H1 (cell line): ENCODE results near the gene PPIH. TPM values are rescaled to one million over a fixed set of nuclear protein-coding genes. Genes with fewer than 3 reads are reported as not detected.

Experiments used
- CTCF ChIA-PET: fragments of 300-600 bp; sonication (Branson Sonifier 250); formaldehyde crosslinking; loops from one replicate; lab custom pipeline; 2021; ENCODE audit not compliant: partially characterized antibody; lab: Charles Lee
- POLR2A ChIA-PET: fragments of 300-600 bp; sonication (Branson Sonifier 250); formaldehyde crosslinking; loops from one replicate; lab custom pipeline; 2021; ENCODE audit warnings: inconsistent platforms; ENCODE audit not compliant: partially characterized antibody; lab: Charles Lee
- DNase-seq, 2 experiments: peaks; one replicate each; pipeline versions ENCODE4 v3.0.0 to v3.0.0-alpha.2; 2010 to 2022; ENCODE audit warnings: low spot score in 2 of 2, low read depth in 1 of 2, mixed read lengths in 1 of 2
- FAIRE-seq: peaks from 2 replicates; lab custom pipeline; 2011; peaks lifted over from hg19 to GRCh38; lab: Jason Lieb, UNC
- H2AFZ ChIP-seq: 2 replicates; pipeline ENCODE4 v1.8.1; 2012; ENCODE audit warnings: low read length, inconsistent platforms
- H2AK5ac ChIP-seq: 2 replicates; pipeline ENCODE4 v1.6.1; 2013; ENCODE audit warnings: low read depth, low read length
- H2BK120ac ChIP-seq: replicated peaks from 2 replicates; pipeline ENCODE3; 2013; ENCODE audit warnings: low read depth, low read length, inconsistent platforms
- H2BK12ac ChIP-seq: 2 replicates; pipeline ENCODE4 v1.6.1; 2013; ENCODE audit warnings: low read depth, low read length
- H2BK15ac ChIP-seq: 2 replicates; pipeline ENCODE4 v1.6.1; 2013; ENCODE audit warnings: low read length
- H2BK20ac ChIP-seq: 2 replicates; pipeline ENCODE4 v1.6.1; 2013; ENCODE audit warnings: low read length
- H2BK5ac ChIP-seq: 2 replicates; pipeline ENCODE4 v1.6.1; 2013; ENCODE audit warnings: low read depth, low read length
- H3K14ac ChIP-seq: 2 replicates; pipeline ENCODE4 v1.6.1; 2013; ENCODE audit warnings: inconsistent platforms; ENCODE audit not compliant: insufficient read length
- H3K18ac ChIP-seq: 2 replicates; pipeline ENCODE4 v1.6.1; 2013; ENCODE audit warnings: low read length; ENCODE audit errors: extremely low read depth
- H3K23ac ChIP-seq: 2 replicates; pipeline ENCODE4 v1.6.1; 2013; ENCODE audit warnings: inconsistent platforms; ENCODE audit not compliant: insufficient read length
- H3K23me2 ChIP-seq: 2 replicates; pipeline ENCODE4 v1.6.1; 2013; ENCODE audit warnings: low read depth, low read length
- H3K27ac ChIP-seq: 2 replicates; pipeline ENCODE4 v1.6.1; 2011; ENCODE audit warnings: low read depth, low read length, inconsistent platforms
- H3K27me3 ChIP-seq, 4 experiments: replicated peaks in 1 of 4; 1 replicate in 1 of 4; 2 replicates in 3 of 4; pipeline versions ENCODE4 v1.6.1 to v1.8.1; 2011 to 2013; ENCODE audit warnings: low read length in 3 of 4, mild to moderate bottlenecking in 3 of 4, inconsistent platforms in 2 of 4, mixed read lengths in 2 of 4, moderate library complexity in 1 of 4; ENCODE audit not compliant: control insufficient read depth in 3 of 4, insufficient read depth in 3 of 4; ENCODE audit errors: extremely low read depth in 1 of 4
- H3K36me3 ChIP-seq, 4 experiments: 2 replicates each; pipeline versions ENCODE4 v1.6.1 to v1.8.1; 2011 to 2013; ENCODE audit warnings: mild to moderate bottlenecking in 4 of 4, low read length in 3 of 4, moderate library complexity in 2 of 4, control low read depth in 1 of 4, inconsistent platforms in 1 of 4; ENCODE audit not compliant: insufficient read depth in 4 of 4, control insufficient read depth in 2 of 4
- H3K4ac ChIP-seq: replicated peaks from 2 replicates; pipeline ENCODE3; 2013; ENCODE audit warnings: low read length, low read depth, mixed read lengths, inconsistent platforms; ENCODE audit not compliant: insufficient read length
- H3K4me1 ChIP-seq, 4 experiments: replicated peaks in 1 of 4; 1 replicate in 1 of 4; 2 replicates in 3 of 4; pipeline versions ENCODE4 v1.6.1 to v1.8.1; 2011 to 2013; ENCODE audit warnings: low read length in 3 of 4, inconsistent platforms in 2 of 4, mixed read lengths in 1 of 4; ENCODE audit not compliant: insufficient read depth in 4 of 4, control insufficient read depth in 3 of 4
- H3K4me2 ChIP-seq, 2 experiments: 2 replicates each; pipeline versions ENCODE4 v1.6.1 to v1.8.1; 2011 to 2013; ENCODE audit warnings: low read depth in 2 of 2, low read length in 2 of 2, control low read depth in 1 of 2, inconsistent platforms in 1 of 2, mild to moderate bottlenecking in 1 of 2; ENCODE audit not compliant: insufficient read depth in 1 of 2
- H3K4me3 ChIP-seq, 4 experiments: fragments of 200-600, 300-600 bp in 1 of 4; sonication (generic), shearing (Covaris generic), sonication (Bioruptor Twin) in 1 of 4; 2 replicates each; pipeline versions ENCODE4 v1.5.1 to v1.8.1; 2011 to 2016; ENCODE audit warnings: low read length in 4 of 4, low read depth in 3 of 4, control low read depth in 2 of 4, inconsistent platforms in 2 of 4, mild to moderate bottlenecking in 2 of 4, mixed read lengths in 1 of 4, moderate library complexity in 1 of 4; ENCODE audit not compliant: insufficient read depth in 2 of 4; ENCODE audit errors: extremely low read depth in 1 of 4
- H3K56ac ChIP-seq: replicated peaks from 2 replicates; pipeline ENCODE3; 2013; ENCODE audit warnings: low read depth, mild to moderate bottlenecking, mixed read lengths, low read length, inconsistent platforms; ENCODE audit not compliant: insufficient read length
- H3K79me1 ChIP-seq: 2 replicates; pipeline ENCODE4 v1.6.1; 2013; ENCODE audit warnings: low read depth, low read length, control low read depth
- H3K79me2 ChIP-seq, 2 experiments: 2 replicates each; pipeline versions ENCODE4 v1.6.1 to v1.8.1; 2012 to 2013; ENCODE audit warnings: low read length in 2 of 2, mild to moderate bottlenecking in 2 of 2, inconsistent platforms in 1 of 2; ENCODE audit not compliant: insufficient read depth in 2 of 2, control insufficient read depth in 1 of 2
- H3K9ac ChIP-seq, 4 experiments: replicated peaks in 1 of 4; 1 replicate in 1 of 4; 2 replicates in 3 of 4; pipeline versions ENCODE4 v1.6.1 to v1.8.1; 2011 to 2013; ENCODE audit warnings: low read depth in 3 of 4, low read length in 3 of 4, control low read depth in 2 of 4, mild to moderate bottlenecking in 2 of 4, moderate library complexity in 2 of 4, inconsistent platforms in 1 of 4; ENCODE audit errors: extremely low read depth in 1 of 4
- H3K9me3 ChIP-seq, 2 experiments: 2 replicates each; pipeline versions ENCODE4 v1.6.1 to v1.8.1; 2012 to 2013; ENCODE audit warnings: mild to moderate bottlenecking in 2 of 2, moderate library complexity in 2 of 2, control low read depth in 1 of 2, inconsistent platforms in 1 of 2, low read depth in 1 of 2, low read length in 1 of 2, mixed read lengths in 1 of 2; ENCODE audit not compliant: insufficient read depth in 2 of 2
- H4K20me1 ChIP-seq, 2 experiments: replicated peaks in 1 of 2; 2 replicates each; pipeline versions ENCODE3 to v1.8.1; 2011 to 2013; ENCODE audit warnings: inconsistent platforms in 2 of 2, low read length in 2 of 2, mild to moderate bottlenecking in 1 of 2; ENCODE audit not compliant: insufficient read depth in 2 of 2, control insufficient read depth in 1 of 2
- H4K5ac ChIP-seq: 2 replicates; pipeline ENCODE4 v1.6.1; 2013; ENCODE audit warnings: low read length, low read depth, mixed read lengths, inconsistent platforms; ENCODE audit not compliant: insufficient read length
- H4K8ac ChIP-seq: 2 replicates; pipeline ENCODE4 v1.8.0; 2013; ENCODE audit warnings: mild to moderate bottlenecking, moderate library complexity, low read length, inconsistent platforms; ENCODE audit not compliant: insufficient read depth; ENCODE audit errors: extremely low read depth
- H4K91ac ChIP-seq: replicated peaks from 2 replicates; pipeline ENCODE3; 2013; ENCODE audit warnings: low read length, mixed read lengths, inconsistent platforms; ENCODE audit not compliant: insufficient read length
- CBX5 ChIP-seq: fragments of 300-800, 300-1000 bp; sonication (generic); IDR thresholded peaks from 2 replicates; pipeline ENCODE4 v1.7.1; 2016; ENCODE audit warnings: antibody characterized with exemption, low read length, low read depth
- CREB1 ChIP-seq: IDR thresholded peaks from 2 replicates; pipeline ENCODE4 v1.6.1; 2012; ENCODE audit warnings: inconsistent platforms
- EZH2 ChIP-seq: fragments of 200-600 bp; sonication (generic); IDR thresholded peaks from 2 replicates; pipeline ENCODE4 v1.7.1; 2012; ENCODE audit warnings: low read depth, mild to moderate bottlenecking, moderate library complexity, low read length, inconsistent platforms; ENCODE audit not compliant: severe bottlenecking
- HDAC6 ChIP-seq: IDR thresholded peaks from one replicate; pipeline ENCODE4 v1.7.1; 2012; ENCODE audit warnings: low read depth, mild to moderate bottlenecking, inconsistent platforms, low read length, moderate library complexity
- JUND ChIP-seq: IDR thresholded peaks from 2 replicates; pipeline ENCODE4 v1.6.1; 2011; ENCODE audit warnings: mild to moderate bottlenecking, improper control_type of control experiment, low read length
- NRF1 ChIP-seq: IDR thresholded peaks from 2 replicates; pipeline ENCODE4 v1.6.1; 2011; ENCODE audit warnings: mild to moderate bottlenecking, low read depth, low read length, improper control_type of control experiment
- PHF8 ChIP-seq: fragments of 200-600 bp; sonication (generic); conservative IDR thresholded peaks from 2 replicates; pipeline ENCODE4 v1.7.1; 2012; ENCODE audit warnings: low read depth, mild to moderate bottlenecking, inconsistent platforms, low read length, moderate library complexity
- POLR2AphosphoS5 ChIP-seq: IDR thresholded peaks from 2 replicates; pipeline ENCODE4 v1.6.1; 2011; ENCODE audit warnings: low read depth, low read length
- RAD21 ChIP-seq, 2 experiments: IDR thresholded peaks in 1 of 2; conservative IDR thresholded peaks in 1 of 2; 2 replicates each; pipeline ENCODE4 v1.6.1; 2011; ENCODE audit warnings: low read depth in 2 of 2, low read length in 2 of 2, improper control_type of control experiment in 1 of 2, inconsistent platforms in 1 of 2, mild to moderate bottlenecking in 1 of 2, moderate library complexity in 1 of 2
- SUZ12 ChIP-seq: fragments of 200-600 bp; sonication (generic); IDR thresholded peaks from 2 replicates; pipeline ENCODE4 v1.6.1; 2012; ENCODE audit warnings: mild to moderate bottlenecking, inconsistent platforms, low read length, moderate library complexity, mixed read lengths
- TAF7 ChIP-seq: optimal IDR thresholded peaks from 2 replicates; pipeline ENCODE3; 2011; ENCODE audit warnings: low read depth, mild to moderate bottlenecking, inconsistent platforms, low read length, moderate library complexity, borderline replicate concordance
- TCF12 ChIP-seq: IDR thresholded peaks from 2 replicates; pipeline ENCODE4 v1.6.1; 2011; ENCODE audit warnings: low read depth, mild to moderate bottlenecking, low read length
- TEAD4 ChIP-seq: IDR thresholded peaks from 2 replicates; pipeline ENCODE4 v1.6.1; 2012; ENCODE audit warnings: low read depth, low read length, inconsistent platforms, mixed read lengths
- YY1 ChIP-seq: IDR thresholded peaks from 2 replicates; pipeline ENCODE4 v1.6.1; 2011; ENCODE audit warnings: low read depth, mild to moderate bottlenecking, low read length
- WGBS, 2 experiments: shearing (Covaris generic) in 1 of 2; methylation state at CpG; one replicate each; pipeline versions ENCODE4 v1.1.6 to v1.1.7; 2013 to 2015; ENCODE audit warnings: low lambda C conversion rate in 2 of 2, mixed read lengths in 2 of 2, inconsistent platforms in 1 of 2, low coverage in 1 of 2, missing lambda C conversion rate in 1 of 2; ENCODE audit not compliant: insufficient replicate concordance in 2 of 2, insufficient coverage in 1 of 2, insufficient read length in 1 of 2; ENCODE audit errors: extremely low coverage in 1 of 2, missing lambda C conversion rate in 1 of 2; 5-methylcytosine and 5-hydroxymethylcytosine counted together
- polyA plus RNA-seq, 7 experiments: library from polyadenylated mRNA; depleted of rRNA in 3 of 7; stranded (reverse) in 5 of 7; unstranded in 2 of 7; fragments of >200 nt in 5 of 7; fragments of 200-250 nt in 2 of 7; gene quantifications; 1 replicate in 5 of 7; 2 replicates in 1 of 7; 4 replicates in 1 of 7; pipeline versions ENCODE4 v1.2.1 to v1.2.3, GENCODE V29; 2011 to 2013; ENCODE audit warnings: missing spikeins in 2 of 7, mixed read lengths in 2 of 7
- total RNA-seq: library from RNA; stranded (reverse); fragmentation: NEBNext Ultra II Directional; extraction: Animal tissue kit (Norgen Biotek cat#: 25700); gene quantifications from 2 replicates; pipeline ENCODE4 v1.2.1, GENCODE V29; 2021

PPIH gene
- total and polyA plus RNA-seq, 2 of the 8 experiments (the other 6 are each of a cell fraction or from before 2014, with no cell fraction given): 78.1 to 91.5 TPM

DNA sequence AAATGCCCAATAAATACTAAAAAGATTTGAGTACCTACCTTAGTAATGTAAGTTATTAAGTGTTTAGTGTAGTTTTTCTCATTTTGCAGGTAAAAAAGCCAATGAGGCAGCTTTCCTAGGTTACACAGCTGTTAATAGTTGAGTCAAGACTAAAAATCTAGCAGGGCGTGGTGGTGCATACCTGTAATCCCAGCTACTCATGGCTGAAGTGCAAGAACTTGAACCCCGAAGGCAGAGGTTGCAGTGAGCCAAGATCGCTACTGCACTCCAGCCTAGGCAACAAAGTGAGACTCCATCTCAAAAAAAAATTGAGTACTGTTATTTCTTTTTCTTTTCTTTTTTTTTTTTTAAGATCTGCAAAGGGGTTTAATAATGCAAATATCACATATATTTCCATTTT, 31.7 kb downstream of the PPIH start:
- Histone ChIP-seq H2BK12ac (no peak overlapping the region), H2BK20ac (no peak overlapping the region), H4K91ac (no peak overlapping the region), H3K14ac (no peak overlapping the region), H3K79me2 (peaks cover 86 to 100% of the 10 kb centered on the region in 2 experiments), H3K56ac (no peak overlapping the region), H3K23me2 (no peaks in the 10 kb centered on the region; the same call in 1 of the 2 replicates), H3K79me1 (no peaks in the 10 kb centered on the region; the same call in none of the 2 replicates), H4K20me1 (peaks cover 47 to 74% of the 10 kb centered on the region in 2 experiments), H4K8ac (no peak overlapping the region), H3K23ac (no peak overlapping the region), H4K5ac (no peak overlapping the region), H3K9ac (no peak overlapping the region), H3K4me3 (no peak overlapping the region), H2BK120ac (no peak overlapping the region), H2BK5ac (no peak overlapping the region), H3K4me2 (no peak overlapping the region), H3K36me3 (peaks cover under 1 to 49% (median 11%) of the 10 kb centered on the region in 4 experiments; a peak in 5 of 8 replicates), H2AK5ac (no peak overlapping the region), H3K4ac (no peak overlapping the region), H2AFZ (no peak overlapping the region), H2BK15ac (no peak overlapping the region), H3K4me1 (peaks cover 0 to 9% (median 6%) of the 10 kb centered on the region in 4 experiments; a peak in 4 of 7 replicates), H3K18ac (no peak overlapping the region), H3K27me3 (no peaks in the 10 kb centered on the region), H3K9me3 (no peaks in the 10 kb centered on the region), H3K27ac (no peak overlapping the region)
- FAIRE-seq (no peak), DNase-seq (no peak)
- 95% methylated on average over 3 of the region's 3 CpGs; no CpG with 5 or more reads in 1 of the 2 experiments for WGBS, 2 experiments
- POLR2A ChIA-PET: interaction anchor here (0.5 to 4.2 kb wide), 9 partner anchors 9 to 82 kb away, joined by 3 to 94 read pairs (median 4); partner anchors contain the start of gene YBX1
- CTCF ChIA-PET: interaction anchor here (1.5 to 2.0 kb wide), 2 partner anchors 13 to 23 kb away, joined by 4 to 6 read pairs; no protein-coding TSS in a partner anchor
- TF ChIP-seq SUZ12 (no peak), RAD21 (IDR thresholded peaks at IDR 0.05 in 1 of 2, conservative IDR thresholded peaks at IDR 0.05 in 1 of 2; ENCODE audit: low read depth in 2 of 2, low read length in 2 of 2) (no peak), YY1 (no peak), CBX5 (no peak), TEAD4 (no peak), TAF7 (no peak), PHF8 (no peak), POLR2AphosphoS5 (no peak), TCF12 (no peak), EZH2 (no peak), JUND (no peak), NRF1 (no peak), HDAC6 (no peak), CREB1 (no peak)
